ENCODE data around the gene SORL1. TPM values are rescaled to one million over a fixed set of nuclear protein-coding genes. Genes with fewer than 3 reads are reported as not detected.

SORL1 gene
- total RNA-seq, 2 donors from 2014 or later: 66.1 to 121 TPM

- no peaks in the 10 kb centered on the region for H3K36me3 ChIP-seq
- TF ChIP-seq CTCF (IDR thresholded peaks at IDR 0.05): no peak
- intact Hi-C loops (cut with DNase I): no loop called here
- H3K9ac ChIP-seq (ENCODE audit: low read depth in 2 of 2, low read length in 2 of 2): no peak overlapping the region
- DNase-seq: no peak
- no peaks in the 10 kb centered on the region for H3K9me3 ChIP-seq
- no peaks in the 10 kb centered on the region for H3K4me1 ChIP-seq
- no peaks in the 10 kb centered on the region for H3K27me3 ChIP-seq
- H3K27ac ChIP-seq: no peak overlapping the region
- no peak overlapping the region for H3K4me3 ChIP-seq
Measured at GRCh38 chr11:121530257-121530656, 78.1 kb downstream of the SORL1 start.

- no peak for TF ChIP-seq CTCF (IDR thresholded peaks at IDR 0.05)
- intact Hi-C loops (cut with DNase I): no loop called here
- Histone ChIP-seq H3K27me3 (no peaks in the 10 kb centered on the region), H3K4me3 (no peak overlapping the region), H3K9me3 (no peaks in the 10 kb centered on the region), H3K27ac (no peak overlapping the region), H3K9ac (ENCODE audit: low read depth in 2 of 2, low read length in 2 of 2) (no peak overlapping the region), H3K36me3 (no peaks in the 10 kb centered on the region), H3K4me1 (no peaks in the 10 kb centered on the region)
- no peak for DNase-seq
Measured at GRCh38 chr11:121533601-121534000, 81.5 kb downstream of the SORL1 start.

GRCh38 chr11:121534131-121535093 is 82.3 kb downstream of the SORL1 start:
- Histone ChIP-seq H3K36me3 (no peaks in the 10 kb centered on the region), H3K27ac (no peak overlapping the region), H3K4me3 (no peak overlapping the region), H3K27me3 (no peaks in the 10 kb centered on the region), H3K9me3 (no peaks in the 10 kb centered on the region), H3K4me1 (no peaks in the 10 kb centered on the region), H3K9ac (ENCODE audit: low read depth in 2 of 2, low read length in 2 of 2) (no peak overlapping the region)
- no peak for DNase-seq
- no peak for TF ChIP-seq CTCF (IDR thresholded peaks at IDR 0.05)
- intact Hi-C loops (cut with DNase I): no loop called here

- Histone ChIP-seq H3K27ac (no peak overlapping the region), H3K36me3 (no peaks in the 10 kb centered on the region), H3K4me3 (no peak overlapping the region), H3K4me1 (no peaks in the 10 kb centered on the region), H3K9ac (ENCODE audit: low read depth in 2 of 2, low read length in 2 of 2) (no peak overlapping the region), H3K9me3 (no peaks in the 10 kb centered on the region), H3K27me3 (no peaks in the 10 kb centered on the region)
- DNase-seq: no peak
- no peak for TF ChIP-seq CTCF (IDR thresholded peaks at IDR 0.05)
- intact Hi-C loops (cut with DNase I): no loop called here
Measured at GRCh38 chr11:121535129-121535796, 83.1 kb downstream of the SORL1 start.

DNA sequence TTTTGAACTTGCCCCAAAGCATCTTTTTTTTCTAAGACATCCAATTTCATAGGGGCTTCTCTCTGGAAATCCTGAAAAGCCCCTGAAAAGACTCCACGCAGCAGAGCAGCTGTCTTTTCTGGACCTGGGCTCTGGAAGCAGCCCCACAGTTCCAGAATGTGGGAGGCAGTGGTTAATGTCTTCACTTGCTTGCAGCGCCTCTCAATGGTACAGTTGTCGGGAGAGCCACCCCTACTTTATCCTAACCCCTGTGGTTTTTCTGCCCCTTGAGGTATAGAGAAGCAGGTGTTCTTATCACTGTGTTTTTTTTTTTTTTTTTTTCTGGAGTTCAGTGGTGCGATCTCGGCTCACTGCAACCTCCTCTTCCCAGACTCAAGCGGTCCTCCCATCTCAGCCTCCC is 84.0 kb downstream of the SORL1 start:
- DNase-seq: no peak
- Histone ChIP-seq H3K9me3 (no peaks in the 10 kb centered on the region), H3K36me3 (no peaks in the 10 kb centered on the region), H3K4me3 (no peak overlapping the region), H3K27me3 (no peaks in the 10 kb centered on the region), H3K27ac (no peak overlapping the region), H3K9ac (ENCODE audit: low read depth in 2 of 2, low read length in 2 of 2) (no peak overlapping the region), H3K4me1 (no peaks in the 10 kb centered on the region)
- no peak for TF ChIP-seq CTCF (IDR thresholded peaks at IDR 0.05)
- intact Hi-C loops (cut with DNase I): no loop called here

All from colonic mucosa (tissue), 4 donors.